Stimulated activated CD4-positive, alpha-beta T cell treated with anti-CD3 and anti-CD28 coated beads, Interleukin-4, amount 100 ng/mL, for 24 hours (primary cell): ENCODE measurements around the gene RSPH1.

Experiments
- DNase-seq: peaks from one replicate; pipeline ENCODE4 v3.0.0-alpha.2; 2020

The RSPH1 gene

GRCh38 chr21:42443181-42443785, 52.7 kb downstream of the RSPH1 start:
- DNase-seq = no peak

GRCh38 chr21:42441963-42442362, 54.1 kb downstream of the RSPH1 start:
- DNase-seq = no peak

- peak; percentile 36 for DNase-seq
Observed at GRCh38 chr21:42440187-42440792, 55.7 kb downstream of the RSPH1 start.

GRCh38 chr21:42439284-42440186, 56.5 kb downstream of the RSPH1 start:
- DNase-seq = peak; percentile 45

GRCh38 chr21:42438316-42439205, 57.5 kb downstream of the RSPH1 start:
- DNase-seq = no peak

GRCh38 chr21:42437786-42438185, 58.2 kb downstream of the RSPH1 start:
- DNase-seq = no peak

- no peak for DNase-seq
Observed at GRCh38 chr21:42436914-42437313, 59.1 kb downstream of the RSPH1 start.

GRCh38 chr21:42435833-42436232, 60.2 kb downstream of the RSPH1 start:
- DNase-seq = no peak

- DNase-seq = no peak
Observed at GRCh38 chr21:42435401-42435800, 60.6 kb downstream of the RSPH1 start.

- no peak for DNase-seq
Observed at GRCh38 chr21:42434884-42435283, 61.1 kb downstream of the RSPH1 start.

GRCh38 chr21:42433946-42434551, 62.0 kb downstream of the RSPH1 start:
- no peak for DNase-seq

GRCh38 chr21:42432695-42433094, 63.3 kb downstream of the RSPH1 start:
- no peak for DNase-seq

- DNase-seq = no peak
Observed at GRCh38 chr21:42431196-42431595, 64.8 kb downstream of the RSPH1 start.

- no peak for DNase-seq
Observed at GRCh38 chr21:42430521-42430920, 65.5 kb downstream of the RSPH1 start.

- DNase-seq = no peak
Observed at GRCh38 chr21:42429856-42430255, 66.2 kb downstream of the RSPH1 start.

GRCh38 chr21:42429021-42429420, 67.0 kb downstream of the RSPH1 start:
- no peak for DNase-seq

- no peak for DNase-seq
Observed at GRCh38 chr21:42427809-42428419, 68.1 kb downstream of the RSPH1 start.

- DNase-seq = no peak
Observed at GRCh38 chr21:42426876-42427480, 69.0 kb downstream of the RSPH1 start.

GRCh38 chr21:42426424-42426823, 69.6 kb downstream of the RSPH1 start:
- DNase-seq = no peak

GRCh38 chr21:42425591-42425990, 70.4 kb downstream of the RSPH1 start:
- peak; percentile 38 for DNase-seq

GRCh38 chr21:42424914-42425541, 71.0 kb downstream of the RSPH1 start:
- peak; percentile 64 for DNase-seq
